HG03342 (cell line): Measurements from ENCODE around the gene SLC43A2.
"Not testable (repeated sequence)": the region's sequence is repeated elsewhere in the genome, so short reads cannot be mapped to it uniquely, and the experiment has no call there.

Source experiments
- ATAC-seq: cut with Tn5 transposase; IDR thresholded peaks from one replicate; pipeline ENCODE4 v1.9.1; 2021; ENCODE audit warnings: mild to moderate bottlenecking, moderate library complexity; ENCODE audit not compliant: unreplicated experiment

The SLC43A2 gene

GRCh38 chr17:1627982-1628855 lies at the start of gene SLC43A2:
Gene SLC43A2, minus strand, starts transcription at chr17:1628834. Its CDS starts 960 bp downstream, at chr17:1627874.
- ATAC-seq: peak; percentile 53

- no peak for ATAC-seq
Measured at GRCh38 chr17:1676401-1676800, 47.8 kb upstream of the SLC43A2 start.

GRCh38 chr17:1673041-1673785 lies 44.6 kb upstream of the SLC43A2 start:
- ATAC-seq: no peak

GRCh38 chr17:1663934-1664333 lies 35.3 kb upstream of the SLC43A2 start:
- not testable (repeated sequence) for ATAC-seq

- ATAC-seq: no peak
Measured at GRCh38 chr17:1661045-1661444, 32.4 kb upstream of the SLC43A2 start.

- ATAC-seq: no peak
Measured at GRCh38 chr17:1658100-1658499, 29.5 kb upstream of the SLC43A2 start.

GRCh38 chr17:1653735-1654134 lies 25.1 kb upstream of the SLC43A2 start:
- ATAC-seq: no peak

- ATAC-seq: not testable (repeated sequence)
Measured at GRCh38 chr17:1652794-1653193, 24.2 kb upstream of the SLC43A2 start.

GRCh38 chr17:1651559-1651844 lies 22.9 kb upstream of the SLC43A2 start:
- no peak for ATAC-seq

- ATAC-seq: no peak
Measured at GRCh38 chr17:1650731-1651558, 22.3 kb upstream of the SLC43A2 start.

GRCh38 chr17:1649844-1650501 lies 21.3 kb upstream of the SLC43A2 start, which contains the start of gene RILP:
Gene RILP, minus strand, starts transcription at chr17:1649866. Its CDS starts 62 bp downstream, at chr17:1649804.
- ATAC-seq: no peak

GRCh38 chr17:1648963-1649843 lies 20.6 kb upstream of the SLC43A2 start:
- peak; percentile 50 for ATAC-seq

- peak; percentile 17 for ATAC-seq
Measured at GRCh38 chr17:1648173-1648962, 19.7 kb upstream of the SLC43A2 start.

- ATAC-seq: no peak
Measured at GRCh38 chr17:1647802-1648171, 19.2 kb upstream of the SLC43A2 start.

GRCh38 chr17:1646199-1646875 lies 17.7 kb upstream of the SLC43A2 start:
- no peak for ATAC-seq

GRCh38 chr17:1645207-1646171 lies 16.9 kb upstream of the SLC43A2 start, which contains the start of gene SCARF1:
Gene SCARF1, minus strand, starts transcription at chr17:1645732. Its CDS starts 35 bp downstream, at chr17:1645697.
- ATAC-seq: no peak
